ENCODE measurements around the gene AFF3.

- no peak for TF ChIP-seq CTCF (IDR thresholded peaks at IDR 0.05)
- TF ChIP-seq POLR2A (IDR thresholded peaks at IDR 0.05), result no peak
These were observed 23.2 kb downstream of the AFF3 start for GRCh38 chr2:100119235-100119634.
